ENCODE measurements around the gene PSMC4. TPM values are rescaled to one million over a fixed set of nuclear protein-coding genes. Genes with fewer than 3 reads are reported as not detected.

The PSMC4 gene
- polyA plus RNA-seq, 3 donors = 67.0 to 85.8 (median 79.6) TPM

DNA sequence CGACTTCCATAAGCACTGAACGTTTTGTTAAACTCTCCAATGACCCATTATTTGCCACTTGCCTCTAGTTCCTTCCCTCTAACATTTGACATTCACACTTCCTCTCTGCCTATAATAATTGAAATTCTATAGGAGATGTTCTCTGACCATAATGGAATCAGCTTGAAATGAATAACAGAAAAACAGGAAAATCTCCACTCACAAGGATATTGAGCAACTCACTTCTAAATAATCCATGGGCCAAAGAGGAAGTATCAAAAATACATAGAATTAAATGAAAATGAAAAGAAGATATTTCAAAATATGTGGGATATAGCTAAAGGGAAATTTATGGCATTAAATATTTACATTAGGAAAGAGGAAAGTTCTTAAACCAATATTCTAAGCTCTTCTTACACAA lies 33.2 kb upstream of the PSMC4 start:
- DNase-seq = peak in 2 of 3 donors; percentile 48 to 49
- Mint-ChIP-seq H3K27ac (peak overlapping the region in 2 of 7 donors; percentile 13 to 60), H3K4me1 (peaks cover 66% of the 10 kb centered on the region), H3K36me3 (peaks cover 12 to 21% of the 10 kb centered on the region in 2 donors), H3K9me3 (peaks cover 15 to 36% (median 25%) of the 10 kb centered on the region in 7 donors), H3K27me3 (ENCODE audit: low read depth in 3 of 3) (peaks cover 74 to 93% (median 77%) of the 10 kb centered on the region in 3 donors), H3K4me3 (peak overlapping the region in 1 of 2 donors; percentile 81)
- Histone ChIP-seq H3K79me2 (ENCODE audit: insufficient read depth, low read length) (no peaks in the 10 kb centered on the region), H3K27me3 (ENCODE audit: control insufficient read depth in 2 of 2, insufficient read depth in 2 of 2, low read length in 2 of 2) (peaks cover 37 to 70% of the 10 kb centered on the region in 2 donors), H3K27ac (ENCODE audit: low read depth in 1 of 2, low read length in 2 of 2) (no peak overlapping the region), H3K4me1 (ENCODE audit: control insufficient read depth in 1 of 2, insufficient read depth in 2 of 2, low read length in 2 of 2) (peaks cover 53 to 81% of the 10 kb centered on the region in 2 donors), H3K36me3 (replicated peaks in 1 of 2; ENCODE audit: control insufficient read depth in 1 of 2, insufficient read depth in 2 of 2, low read length in 2 of 2) (no peaks in the 10 kb centered on the region), H4K20me1 (ENCODE audit: insufficient read depth, low read length) (no peaks in the 10 kb centered on the region), H3K4me3 (replicated peaks in 1 of 3; ENCODE audit: low read depth in 2 of 3, low read length in 3 of 3) (peak overlapping the region in 1 of 3 experiments; percentile 60), H2AFZ (ENCODE audit: insufficient read depth, low read depth, low read length, poor library complexity, severe bottlenecking) (no peak overlapping the region), H3K4me2 (replicated peaks; ENCODE audit: extremely low read depth, low read length, poor library complexity, severe bottlenecking) (peak overlapping the region; percentile 55), H3K9me3 (replicated peaks in 1 of 2; ENCODE audit: control insufficient read depth in 1 of 2, insufficient read depth in 1 of 2, low read length in 2 of 2) (peaks cover 12 to 21% of the 10 kb centered on the region in 2 donors), H3K9ac (ENCODE audit: insufficient read depth, low read length, poor library complexity, severe bottlenecking) (no peak overlapping the region)
- no peak for TF ChIP-seq CTCF (IDR thresholded peaks at IDR 0.05)
- intact Hi-C loops (cut with micrococcal nuclease) = no loop called here
- no CpG with 5 or more reads among the region's 2 CpGs for WGBS (ENCODE audit: insufficient coverage)

DNA sequence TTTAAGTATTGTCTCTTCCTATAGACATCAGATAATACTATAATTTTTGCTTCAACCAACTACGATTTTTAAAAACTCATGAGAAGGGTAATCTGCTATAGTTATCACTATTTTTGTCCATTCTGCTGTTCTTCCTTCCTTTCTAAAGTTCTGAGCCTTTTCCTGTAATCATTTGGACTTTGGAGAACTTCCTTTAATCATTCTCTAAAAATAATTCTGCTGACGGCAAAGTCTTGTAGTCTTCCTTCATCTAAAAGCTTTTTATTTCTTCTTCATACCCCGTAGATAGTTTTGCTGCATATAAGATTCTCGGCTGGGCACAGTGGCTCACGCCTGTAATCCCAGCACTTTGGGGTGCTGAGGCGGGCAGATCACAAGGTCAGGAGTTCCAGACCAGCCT lies 31.4 kb upstream of the PSMC4 start:
- H3K27ac ChIP-seq (ENCODE audit: low read depth in 1 of 2, low read length in 2 of 2) = no peak overlapping the region
- H3K36me3 ChIP-seq (replicated peaks in 1 of 2; ENCODE audit: control insufficient read depth in 1 of 2, insufficient read depth in 2 of 2, low read length in 2 of 2) = no peaks in the 10 kb centered on the region
- H3K9me3 Mint-ChIP-seq = peaks cover 14 to 36% (median 26%) of the 10 kb centered on the region in 7 donors
- peaks cover 9 to 18% of the 10 kb centered on the region in 2 donors for H3K9me3 ChIP-seq (replicated peaks in 1 of 2; ENCODE audit: control insufficient read depth in 1 of 2, insufficient read depth in 1 of 2, low read length in 2 of 2)
- intact Hi-C loops (cut with micrococcal nuclease) = no loop called here
- peaks cover 69 to 95% of the 10 kb centered on the region in 2 donors for H3K4me1 ChIP-seq (ENCODE audit: control insufficient read depth in 1 of 2, insufficient read depth in 2 of 2, low read length in 2 of 2)
- no peak for DNase-seq
- no peak overlapping the region for H3K9ac ChIP-seq (ENCODE audit: insufficient read depth, low read length, poor library complexity, severe bottlenecking)
- H3K4me2 ChIP-seq (replicated peaks; ENCODE audit: extremely low read depth, low read length, poor library complexity, severe bottlenecking) = peak overlapping the region; percentile 26
- TF ChIP-seq CTCF (IDR thresholded peaks at IDR 0.05) = no peak
- 88% methylated on average over 4 of the region's 6 CpGs for WGBS (ENCODE audit: insufficient coverage)
- peak overlapping the region in 1 of 2 donors; percentile 87 for H3K4me3 Mint-ChIP-seq
- H3K27ac Mint-ChIP-seq = peak overlapping the region in 1 of 7 donors; percentile 46
- H4K20me1 ChIP-seq (ENCODE audit: insufficient read depth, low read length) = no peaks in the 10 kb centered on the region
- H2AFZ ChIP-seq (ENCODE audit: insufficient read depth, low read depth, low read length, poor library complexity, severe bottlenecking) = no peak overlapping the region
- peaks cover 23 to 52% of the 10 kb centered on the region in 2 donors for H3K27me3 ChIP-seq (ENCODE audit: control insufficient read depth in 2 of 2, insufficient read depth in 2 of 2, low read length in 2 of 2)
- peaks cover 75% of the 10 kb centered on the region for H3K4me1 Mint-ChIP-seq
- H3K36me3 Mint-ChIP-seq = peaks cover 15 to 25% of the 10 kb centered on the region in 2 donors
- no peaks in the 10 kb centered on the region for H3K79me2 ChIP-seq (ENCODE audit: insufficient read depth, low read length)
- H3K27me3 Mint-ChIP-seq (ENCODE audit: low read depth in 3 of 3) = peaks cover 62 to 88% (median 70%) of the 10 kb centered on the region in 3 donors
- peak overlapping the region in 1 of 3 experiments; percentile 34 for H3K4me3 ChIP-seq (replicated peaks in 1 of 3; ENCODE audit: low read depth in 2 of 3, low read length in 3 of 3)

Measured in CD14-positive monocyte (primary cell).